K562 (cell line): ENCODE data around the gene ERAP2.

Source experiments
- E2F1 ChIP-seq: sonication (generic); formaldehyde crosslinking; IDR thresholded peaks from 2 replicates; pipeline ENCODE4 v1.8.1; 2023; ENCODE audit warnings: mild to moderate bottlenecking, missing genetic modification reagents, moderate library complexity
- FOS ChIP-seq: IDR thresholded peaks from 3 replicates; pipeline ENCODE4 v1.6.1; 2011; ENCODE audit not compliant: insufficient read length; ENCODE audit errors: extremely low read depth
- POLR2G ChIP-seq: fragments of 200-400 bp; formaldehyde crosslinking; IDR thresholded peaks from 2 replicates; pipeline ENCODE4 v1.6.1; 2017; ENCODE audit warnings: low read depth, mild to moderate bottlenecking, antibody characterized with exemption, low read length, moderate library complexity
- SREBF1 ChIP-seq: fragments of 150-350 bp; IDR thresholded peaks from 2 replicates; pipeline ENCODE4 v1.6.1; 2014; ENCODE audit warnings: antibody characterized with exemption, low read depth, low read length, borderline replicate concordance
- ZBTB33 ChIP-seq: sonication (generic); formaldehyde crosslinking; IDR thresholded peaks from 2 replicates; pipeline ENCODE4 v1.8.1; 2023; ENCODE audit warnings: mild to moderate bottlenecking, missing genetic modification reagents
- ZNF217 ChIP-seq: sonication (generic); formaldehyde crosslinking; IDR thresholded peaks from 2 replicates; pipeline ENCODE4 v1.8.0; 2022; ENCODE audit warnings: mild to moderate bottlenecking, missing genetic modification reagents

GRCh38 chr5:96909003-96909402, 32.7 kb downstream of the ERAP2 start:
- no peak for TF ChIP-seq ZBTB33 (CRISPR knock-in tag)
- TF ChIP-seq ZNF217 (CRISPR knock-in tag), result no peak
- no peak for TF ChIP-seq FOS
- no peak for TF ChIP-seq SREBF1
- no peak for TF ChIP-seq E2F1 (CRISPR knock-in tag)
- no peak for TF ChIP-seq POLR2G
